Measurements from ENCODE around the gene CARS2.

CARS2 gene

GRCh38 chr13:110651726-110652230 is 54.1 kb downstream of the CARS2 start:
- no peak for DNase-seq

GRCh38 chr13:110651271-110651670 is 54.6 kb downstream of the CARS2 start:
- no peak for DNase-seq

- no peak for DNase-seq
These were observed 55.5 kb downstream of the CARS2 start for GRCh38 chr13:110650436-110650835.

GRCh38 chr13:110649551-110649950 is 56.4 kb downstream of the CARS2 start:
- DNase-seq = no peak

- no peak for DNase-seq
These were observed 57.0 kb downstream of the CARS2 start for GRCh38 chr13:110648848-110649421.

GRCh38 chr13:110648146-110648819 is 57.6 kb downstream of the CARS2 start:
- DNase-seq = no peak

- no peak for DNase-seq
These were observed 58.6 kb downstream of the CARS2 start for GRCh38 chr13:110647365-110647737.

- no peak for DNase-seq
These were observed 59.2 kb downstream of the CARS2 start for GRCh38 chr13:110646442-110647364.

GRCh38 chr13:110645750-110646149 is 60.2 kb downstream of the CARS2 start:
- no peak for DNase-seq

GRCh38 chr13:110644892-110645521 is 60.9 kb downstream of the CARS2 start:
- peak; percentile 48 for DNase-seq

GRCh38 chr13:110643768-110644421 is 62.0 kb downstream of the CARS2 start:
- no peak for DNase-seq

- no peak for DNase-seq
These were observed 62.6 kb downstream of the CARS2 start for GRCh38 chr13:110643324-110643723.

GRCh38 chr13:110642291-110642981 is 63.5 kb downstream of the CARS2 start:
- DNase-seq = no peak

GRCh38 chr13:110641055-110642015 is 64.6 kb downstream of the CARS2 start:
- peak; percentile 40 for DNase-seq

- DNase-seq = no peak
These were observed 65.3 kb downstream of the CARS2 start for GRCh38 chr13:110640591-110641029.

GRCh38 chr13:110639935-110640334 is 66.0 kb downstream of the CARS2 start:
- DNase-seq = no peak

- no peak for DNase-seq
These were observed 66.8 kb downstream of the CARS2 start for GRCh38 chr13:110638814-110639806.

- DNase-seq = no peak
These were observed 67.7 kb downstream of the CARS2 start for GRCh38 chr13:110638257-110638656.

GRCh38 chr13:110637747-110638146 is 68.2 kb downstream of the CARS2 start:
- no peak for DNase-seq

Measured in fibroblast of skin of abdomen (primary cell).